HG02970 (cell line): Measurements from ENCODE around the gene SLC35B4.

ENCODE experiments used
- ATAC-seq: cut with Tn5 transposase; IDR thresholded peaks from one replicate; pipeline ENCODE4 v1.9.1; 2021; ENCODE audit warnings: mild to moderate bottlenecking, moderate library complexity, moderate number of reproducible peaks; ENCODE audit not compliant: unreplicated experiment, low FRiP score

SLC35B4 gene, protein sequence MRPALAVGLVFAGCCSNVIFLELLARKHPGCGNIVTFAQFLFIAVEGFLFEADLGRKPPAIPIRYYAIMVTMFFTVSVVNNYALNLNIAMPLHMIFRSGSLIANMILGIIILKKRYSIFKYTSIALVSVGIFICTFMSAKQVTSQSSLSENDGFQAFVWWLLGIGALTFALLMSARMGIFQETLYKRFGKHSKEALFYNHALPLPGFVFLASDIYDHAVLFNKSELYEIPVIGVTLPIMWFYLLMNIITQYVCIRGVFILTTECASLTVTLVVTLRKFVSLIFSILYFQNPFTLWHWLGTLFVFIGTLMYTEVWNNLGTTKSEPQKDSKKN

DNA sequence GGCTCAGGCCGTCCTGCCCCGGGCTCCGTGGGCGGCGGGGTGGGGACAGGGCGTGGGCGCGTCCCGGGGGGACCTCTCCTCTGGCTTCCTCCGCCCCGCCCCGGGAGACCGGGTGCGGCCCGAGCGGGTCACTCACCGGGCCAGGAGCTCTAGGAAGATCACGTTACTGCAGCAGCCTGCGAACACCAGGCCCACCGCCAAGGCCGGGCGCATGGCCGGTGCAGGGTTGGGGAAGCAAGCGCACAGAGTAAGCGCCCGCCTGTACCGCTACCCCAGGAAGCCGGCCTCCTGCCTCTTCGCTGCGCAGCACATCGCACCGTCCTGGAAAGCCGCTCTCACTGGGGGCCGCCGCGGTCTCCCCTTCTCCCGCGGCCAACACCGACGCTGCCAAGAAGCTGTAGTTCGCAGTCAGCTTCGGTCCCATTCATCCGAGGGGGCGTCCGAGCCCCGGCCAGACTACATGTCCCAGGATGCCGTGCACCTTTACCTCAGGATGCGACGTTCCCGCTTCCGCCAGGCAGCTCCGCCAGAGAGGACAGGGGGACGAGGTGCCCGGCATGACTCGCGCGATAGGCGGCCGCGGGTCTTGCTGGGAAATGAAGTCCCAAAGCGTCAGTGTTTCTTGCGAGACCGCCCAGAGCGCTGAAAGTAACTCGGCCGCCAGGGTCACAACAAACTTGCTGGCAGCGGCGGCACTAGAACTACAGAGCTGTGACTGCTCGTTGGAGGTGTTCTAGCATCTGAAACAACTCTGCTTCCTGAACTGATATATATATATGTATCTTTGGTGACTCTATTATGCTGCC lies at the start of gene SLC35B4:
Gene SLC35B4 (minus strand): TSS at position 392 of the 806 bp plus-strand sequence. CDS start 179 bp downstream, at position 213.
- peak; percentile 99 for ATAC-seq

DNA sequence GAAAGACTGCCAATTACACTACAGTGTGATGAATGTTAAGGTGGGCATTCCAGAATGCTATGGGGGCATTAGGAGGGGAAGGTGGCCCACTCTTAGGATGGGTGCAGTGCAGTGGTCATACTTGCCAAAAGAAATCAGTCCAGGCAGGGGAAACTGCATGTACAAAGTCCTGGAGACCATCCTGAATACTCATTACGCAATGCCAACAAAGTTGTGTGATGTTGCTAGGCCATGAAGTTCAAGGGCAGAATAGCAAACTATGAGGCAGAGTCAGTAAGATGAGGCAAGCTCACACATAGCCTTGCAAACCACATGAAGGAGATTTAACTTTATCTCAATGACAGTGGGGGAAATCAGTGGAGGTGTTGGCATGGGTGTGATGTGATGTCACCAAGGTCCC lies 49.8 kb upstream of the SLC35B4 start:
- ATAC-seq = no peak

DNA sequence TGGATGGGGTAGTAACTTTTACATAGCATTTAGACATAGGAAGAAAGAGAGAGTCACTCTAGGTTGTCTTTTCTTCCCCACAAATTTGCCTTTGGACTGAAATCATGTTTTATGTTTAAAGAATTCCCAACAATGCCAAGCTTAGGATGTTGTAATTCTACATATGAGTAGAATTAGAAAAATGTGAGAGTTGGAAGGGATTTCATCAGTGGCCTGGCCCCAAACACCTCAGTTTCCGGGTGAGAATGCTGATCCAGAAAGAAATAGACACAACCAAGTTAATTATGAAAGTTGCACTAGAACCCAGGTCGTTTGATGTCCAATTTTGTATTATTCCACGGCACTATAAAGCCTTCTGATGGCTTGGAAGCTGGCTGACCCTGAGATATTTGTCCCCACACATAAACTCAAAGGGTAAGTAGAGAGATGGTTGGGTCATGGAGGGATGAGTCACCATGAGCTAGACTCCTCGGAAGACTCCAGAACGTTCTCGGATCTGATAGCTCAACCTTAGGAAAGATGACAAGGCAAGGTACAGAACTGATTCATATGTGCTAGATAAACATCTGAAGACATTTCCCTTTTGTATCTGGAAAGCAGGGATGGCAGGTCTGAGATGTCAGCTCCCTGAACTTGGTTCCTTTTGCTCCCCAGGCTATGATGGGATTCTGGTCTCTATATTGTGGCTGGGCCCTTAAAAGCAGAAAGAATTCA lies 48.8 kb upstream of the SLC35B4 start:
- no peak for ATAC-seq

DNA sequence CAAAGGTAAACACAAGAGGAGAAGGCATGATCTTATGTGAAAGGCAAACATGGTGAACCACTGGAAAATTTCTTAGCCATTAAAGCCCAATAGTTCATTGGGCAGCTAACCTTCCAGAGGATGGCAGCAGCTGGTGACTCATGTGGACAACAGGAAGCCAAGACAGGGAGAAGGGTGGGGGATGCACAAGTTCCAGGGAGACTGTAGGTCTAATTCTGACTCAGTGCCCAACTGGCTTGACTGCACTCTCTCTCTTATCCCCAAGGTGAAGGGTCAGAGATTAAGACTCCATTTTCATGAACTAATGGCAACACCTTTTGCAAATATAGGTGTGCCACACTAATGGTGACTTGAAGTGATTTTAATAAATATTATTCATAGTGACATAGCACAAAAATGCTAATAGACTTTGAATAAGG lies 47.9 kb upstream of the SLC35B4 start:
- no peak for ATAC-seq

DNA sequence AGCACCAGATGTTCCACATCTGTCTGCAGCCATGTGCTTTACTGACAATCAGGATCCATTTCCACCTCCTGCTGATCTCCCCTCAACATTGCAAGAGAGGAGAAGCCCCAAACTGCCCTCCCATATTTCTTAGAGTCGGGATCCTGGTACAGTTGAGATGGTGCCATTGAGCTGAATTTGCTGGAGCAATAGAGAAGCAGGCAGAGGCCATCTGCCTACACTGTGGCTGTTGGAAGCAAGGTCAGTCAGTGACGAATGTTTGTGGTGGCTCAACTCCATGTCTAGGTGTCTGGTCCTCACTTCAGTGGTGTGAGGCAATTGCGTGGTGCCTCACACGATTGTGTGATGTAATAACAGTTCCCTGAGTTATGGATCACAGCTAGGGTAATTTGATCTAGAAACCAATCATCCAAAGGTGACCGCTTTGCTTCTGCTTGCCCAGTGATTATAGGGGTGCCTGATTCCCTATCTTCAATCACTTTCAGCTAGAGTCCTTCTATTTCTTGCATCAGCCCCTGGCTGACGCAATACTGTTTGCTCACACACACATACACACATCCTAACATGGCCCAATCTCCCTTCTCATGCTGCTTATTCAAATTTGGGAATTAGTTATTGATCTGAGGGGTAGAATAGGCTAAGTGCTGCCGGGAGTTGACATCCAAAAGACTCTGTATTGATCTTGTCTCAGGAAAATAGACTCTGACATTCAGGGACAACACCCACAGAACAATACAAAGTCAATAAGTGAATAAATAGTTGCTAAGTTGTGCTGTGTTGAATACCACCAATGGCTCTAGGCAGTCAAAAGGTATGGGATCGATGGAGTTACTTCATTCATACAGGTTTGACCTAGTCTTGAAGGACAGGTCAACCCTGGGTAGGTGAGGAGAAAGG lies 46.1 kb upstream of the SLC35B4 start:
- no peak for ATAC-seq

DNA sequence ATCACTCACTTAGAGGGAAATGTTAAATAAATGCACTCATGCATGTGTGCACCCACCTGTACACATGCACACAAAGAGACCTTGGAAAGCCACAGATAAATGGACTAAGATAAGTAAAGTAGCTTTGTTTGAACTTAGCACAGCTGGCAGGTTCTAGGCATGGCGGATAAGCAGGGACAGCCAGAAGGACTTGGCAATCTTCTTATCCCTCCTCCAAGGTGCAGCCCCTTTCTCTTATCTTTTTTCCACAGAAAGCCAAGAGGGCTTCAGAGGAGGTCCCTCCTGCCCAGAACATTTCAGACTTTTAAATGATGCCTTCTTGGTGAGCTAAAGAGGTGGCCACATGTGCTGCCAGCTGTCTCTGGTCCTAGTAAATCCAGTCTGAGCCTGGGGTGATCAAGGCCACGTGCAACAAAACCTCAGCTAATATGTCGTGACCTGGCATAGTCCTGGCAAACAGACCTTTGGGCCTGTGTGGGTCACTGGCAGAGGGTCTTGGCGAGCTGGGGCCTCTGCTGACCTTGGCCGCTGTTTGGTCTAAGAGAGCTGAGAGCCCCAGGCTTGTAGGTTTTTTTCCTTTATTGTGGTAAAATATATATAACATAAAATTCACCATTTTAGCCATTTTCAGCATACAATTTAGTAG lies 43.2 kb upstream of the SLC35B4 start:
- no peak for ATAC-seq

DNA sequence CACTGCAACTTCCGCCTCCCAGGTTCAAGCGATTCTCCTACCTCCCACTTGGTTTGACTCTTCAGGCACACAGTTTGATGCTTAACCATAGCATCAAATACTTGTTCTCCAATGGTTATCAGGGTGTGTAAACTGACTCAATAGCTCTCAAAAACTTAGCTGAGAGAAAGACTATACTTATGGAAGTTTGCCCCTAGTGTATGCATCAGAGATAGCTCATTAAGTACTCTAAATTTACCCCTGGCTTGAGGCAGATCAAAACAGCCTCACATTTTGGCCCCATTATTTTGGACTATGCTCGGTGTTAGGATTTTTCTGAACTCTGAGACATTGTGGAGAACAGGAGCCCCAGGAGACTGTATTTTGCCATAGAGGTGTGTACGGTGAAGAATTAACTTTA lies 40.8 kb upstream of the SLC35B4 start:
- no peak for ATAC-seq

DNA sequence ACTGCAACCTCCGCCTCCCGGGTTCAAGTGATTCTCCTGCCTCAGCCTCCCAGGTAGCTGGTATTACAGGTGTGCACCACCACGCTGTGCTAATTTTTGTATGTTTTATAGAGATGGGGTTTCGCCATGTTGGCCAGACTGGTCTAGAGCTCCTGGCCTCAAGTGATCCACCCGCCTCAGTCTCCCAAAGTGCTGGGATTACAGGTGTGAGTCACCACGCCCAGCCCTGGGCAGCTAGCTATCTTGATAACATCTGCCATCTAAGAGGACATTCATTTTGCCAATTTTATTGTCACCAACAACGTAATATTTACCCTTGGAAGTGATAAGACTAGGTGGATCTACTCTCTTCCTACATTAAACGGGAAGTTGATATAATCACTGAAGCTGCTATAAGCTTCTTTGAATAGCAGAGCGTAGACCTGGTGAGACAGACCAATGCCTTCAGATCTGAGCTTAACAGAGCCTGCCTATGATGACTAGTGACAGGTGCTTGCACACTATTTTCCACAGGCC lies 39.7 kb upstream of the SLC35B4 start:
- ATAC-seq = no peak

DNA sequence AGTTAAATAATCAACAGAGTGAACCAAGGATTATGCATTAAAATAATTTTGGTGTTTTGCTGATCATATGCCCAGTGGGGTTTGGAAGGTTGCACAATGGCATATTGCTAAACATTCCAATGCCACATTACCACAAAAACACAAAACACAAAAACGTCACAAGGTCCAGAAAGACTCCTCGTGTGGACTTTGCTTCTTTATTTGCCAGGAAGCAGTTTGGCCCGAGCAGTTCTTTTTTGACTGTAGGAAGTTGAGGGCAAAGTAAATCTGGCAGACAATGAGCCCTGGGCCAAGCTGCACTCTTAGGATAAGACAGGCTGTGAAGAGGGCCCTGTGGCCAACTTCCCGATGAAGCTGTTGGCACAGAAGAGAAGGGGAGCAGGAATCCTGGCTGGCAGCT lies 39.2 kb upstream of the SLC35B4 start:
- no peak for ATAC-seq

DNA sequence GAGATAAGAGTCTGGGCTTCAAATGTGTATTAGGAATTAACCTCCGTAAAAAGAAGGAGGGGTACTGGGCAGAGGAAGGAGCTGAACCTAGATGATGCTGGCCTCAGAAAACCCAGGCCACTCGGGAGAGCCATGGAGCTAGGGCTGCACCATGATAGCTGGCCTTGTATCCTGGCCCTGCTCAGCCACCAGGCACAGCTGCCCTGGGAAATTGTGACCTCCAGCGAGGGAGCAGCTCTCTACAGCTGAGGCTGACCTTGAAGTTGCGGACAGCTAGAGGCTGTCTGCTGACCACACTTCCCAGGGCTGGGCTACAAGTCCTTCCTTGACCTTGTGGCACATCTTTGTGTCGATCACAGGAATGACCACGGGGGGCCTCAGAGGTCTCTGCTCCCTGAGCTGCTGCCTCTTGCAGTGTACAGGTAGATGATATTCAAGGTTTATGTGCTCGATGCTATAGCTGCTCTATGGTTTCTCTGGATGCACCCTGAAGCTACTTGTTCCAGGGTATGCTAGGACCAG lies 38.3 kb upstream of the SLC35B4 start:
- no peak for ATAC-seq

DNA sequence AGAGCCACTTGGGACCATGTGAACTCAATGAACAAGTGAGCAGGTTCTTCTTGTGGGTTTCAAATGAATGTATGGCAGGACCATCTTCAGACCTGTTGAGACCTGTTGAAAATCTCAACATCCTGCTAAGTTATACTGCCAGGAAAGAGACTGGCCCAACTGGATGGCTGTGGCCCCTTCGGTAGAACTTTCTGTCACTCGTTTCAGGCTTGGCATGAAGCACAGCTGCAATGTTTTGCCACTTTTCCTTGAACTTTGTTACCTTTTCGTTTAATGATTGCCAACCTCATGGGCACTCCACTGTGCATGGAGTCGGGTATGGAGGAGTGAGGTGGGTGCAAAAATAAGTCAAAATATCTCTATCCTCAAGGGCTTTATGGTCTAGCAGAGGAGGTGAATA lies 36.7 kb upstream of the SLC35B4 start:
- no peak for ATAC-seq

DNA sequence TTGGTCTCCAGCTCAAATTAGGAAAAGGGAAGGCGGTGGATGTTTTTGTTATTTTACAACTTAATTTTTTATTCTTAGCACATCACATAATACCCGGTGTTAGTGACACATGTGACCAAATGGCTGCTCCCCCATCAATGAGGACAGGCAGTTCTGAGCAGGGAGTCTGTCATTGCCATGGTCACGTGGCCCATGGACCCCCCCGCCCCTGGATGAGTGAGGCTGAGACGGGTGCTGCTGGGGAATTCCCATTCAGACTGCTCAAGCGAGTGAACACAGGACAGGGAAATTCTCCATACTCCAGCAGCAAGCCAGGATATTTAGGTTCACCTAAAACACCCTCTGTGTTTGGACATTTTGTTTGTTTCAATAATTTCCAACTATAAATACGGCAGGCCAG lies 34.7 kb upstream of the SLC35B4 start:
- ATAC-seq = no peak

DNA sequence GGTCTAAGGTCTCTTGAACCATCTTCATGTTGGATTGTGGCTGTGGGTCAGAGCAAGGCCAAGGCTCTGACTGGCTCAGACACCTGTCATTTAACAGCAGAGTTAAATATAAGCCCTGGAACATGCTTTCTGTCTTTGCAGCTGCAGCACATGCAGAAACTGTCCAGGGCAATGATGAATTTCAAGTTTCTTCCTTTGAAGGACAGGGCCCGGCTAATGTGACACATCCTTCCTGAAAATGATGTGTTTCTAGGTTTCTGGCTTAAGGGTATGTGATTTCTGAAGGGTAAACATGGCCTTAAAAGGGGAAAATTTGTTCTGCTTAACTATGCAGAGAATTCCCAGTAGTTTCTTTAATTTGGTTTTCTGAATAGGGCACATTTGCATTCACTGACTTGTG lies 34.0 kb upstream of the SLC35B4 start:
- no peak for ATAC-seq

DNA sequence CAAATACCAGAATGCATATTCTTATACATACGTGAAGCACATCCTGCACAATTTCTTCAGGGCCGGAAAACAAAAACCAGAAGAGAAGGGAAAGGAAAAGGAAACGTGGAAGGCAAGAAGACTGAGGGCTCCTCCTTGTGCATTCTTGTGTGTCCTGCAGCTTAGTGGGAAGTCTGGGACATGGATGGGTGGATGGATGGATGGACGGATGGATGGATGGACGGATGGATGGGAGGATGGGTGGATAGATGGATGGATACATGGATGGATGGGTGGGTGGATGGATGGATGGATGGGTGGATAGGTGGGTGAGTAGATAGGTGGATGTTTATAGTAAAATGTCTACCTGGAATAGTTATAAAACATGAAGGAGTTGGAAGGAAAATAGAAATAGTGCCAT lies 30.8 kb upstream of the SLC35B4 start:
- ATAC-seq = no peak

DNA sequence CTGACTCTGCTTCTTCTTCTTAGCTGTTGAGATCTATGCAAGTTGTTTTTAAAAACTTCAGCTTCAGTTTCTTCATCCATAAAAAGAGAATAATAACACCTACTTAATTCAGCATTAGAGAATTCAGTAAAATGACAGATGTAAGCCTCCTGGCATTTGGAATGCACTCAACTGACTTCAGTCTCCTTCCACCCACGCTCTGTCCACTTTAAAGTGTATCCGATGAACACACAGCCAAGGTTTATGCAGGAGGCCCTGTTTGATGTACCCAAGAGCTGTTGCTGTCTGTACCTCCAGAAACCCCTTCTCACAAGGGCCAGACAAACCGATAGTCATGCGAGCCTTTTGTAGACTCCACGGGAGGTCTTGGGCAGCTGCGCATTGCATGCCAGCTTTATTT lies 27.1 kb upstream of the SLC35B4 start:
- ATAC-seq = no peak

DNA sequence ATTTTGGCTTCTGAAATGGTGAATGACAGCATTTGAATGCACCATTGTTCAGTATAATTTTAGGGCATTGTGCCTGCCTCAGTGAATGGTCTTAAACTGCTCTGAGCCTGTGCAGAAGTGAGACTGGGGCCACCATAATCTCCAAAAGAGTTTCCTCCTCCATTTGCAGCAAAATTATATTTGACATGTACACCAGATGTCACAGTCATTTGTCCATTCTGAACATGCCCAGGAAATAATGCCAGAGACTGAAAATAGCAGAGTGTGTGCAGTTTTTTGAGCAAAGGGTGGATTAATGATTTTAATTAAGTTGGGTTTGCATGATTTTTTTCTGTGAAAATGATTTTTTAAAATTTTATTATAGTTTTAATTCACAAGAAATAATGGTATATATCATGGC lies 26.4 kb upstream of the SLC35B4 start:
- no peak for ATAC-seq

DNA sequence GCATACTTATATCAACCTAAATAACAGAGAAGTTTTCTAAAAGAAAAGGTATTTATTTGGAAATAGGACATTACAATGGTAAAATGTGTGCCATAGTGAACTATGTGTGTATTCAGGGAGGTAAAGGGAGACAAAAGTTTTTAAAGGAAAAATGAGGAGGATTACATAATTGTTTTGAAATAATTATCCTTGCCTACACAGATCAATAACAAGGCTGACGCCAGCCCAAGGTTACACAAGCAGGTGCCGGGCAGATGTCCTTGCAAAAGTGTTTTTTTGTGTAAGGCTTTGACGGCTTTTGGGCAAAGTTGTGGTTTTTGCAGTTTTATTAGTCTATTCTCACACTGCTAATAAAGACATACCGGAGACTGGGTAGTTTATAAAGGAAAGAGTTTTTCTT lies 22.7 kb upstream of the SLC35B4 start:
- no peak for ATAC-seq

DNA sequence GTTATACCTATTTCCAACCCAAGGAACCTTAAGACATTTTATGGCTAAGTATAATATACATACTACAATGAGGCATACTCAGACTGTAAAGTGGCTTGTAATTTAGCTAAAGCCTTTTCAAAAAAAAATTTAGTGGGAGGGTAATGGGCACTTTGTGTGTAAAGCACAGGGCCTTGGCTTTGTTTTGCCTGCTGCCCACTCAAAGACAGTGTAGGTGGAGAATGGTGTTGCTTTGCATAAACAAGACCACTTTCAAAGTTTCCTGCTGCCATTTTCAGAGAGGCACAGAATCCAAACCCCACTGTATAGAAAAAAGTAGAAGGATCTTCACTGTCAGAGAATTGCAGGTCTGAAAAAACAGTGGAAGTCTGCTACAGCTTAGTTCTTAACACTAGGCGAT lies 21.2 kb upstream of the SLC35B4 start:
- no peak for ATAC-seq

DNA sequence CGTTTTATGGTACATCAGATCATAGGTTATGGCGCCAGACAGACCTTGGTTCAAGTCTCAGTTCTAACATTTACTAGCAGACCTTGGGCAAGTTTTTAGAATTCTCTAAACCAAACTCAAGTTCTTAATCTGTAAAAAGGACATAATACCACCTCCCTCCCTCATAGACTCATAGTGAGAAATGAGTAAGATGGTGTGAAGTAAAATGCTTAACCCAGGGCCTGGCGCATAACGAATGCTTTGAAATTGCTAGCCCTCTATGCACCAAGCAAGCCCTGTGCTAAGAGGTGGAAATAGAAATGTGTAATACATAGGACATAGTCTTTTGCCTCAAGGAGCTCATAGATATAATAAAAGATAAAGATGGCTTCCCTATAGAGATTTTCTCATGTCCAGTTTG lies 17.7 kb upstream of the SLC35B4 start:
- no peak for ATAC-seq
